ENCODE measurements around the gene PYY.
"Not testable (repeated sequence)": the region's sequence is repeated elsewhere in the genome, so short reads cannot be mapped to it uniquely, and the experiment has no call there.

Gene PYY

DNA sequence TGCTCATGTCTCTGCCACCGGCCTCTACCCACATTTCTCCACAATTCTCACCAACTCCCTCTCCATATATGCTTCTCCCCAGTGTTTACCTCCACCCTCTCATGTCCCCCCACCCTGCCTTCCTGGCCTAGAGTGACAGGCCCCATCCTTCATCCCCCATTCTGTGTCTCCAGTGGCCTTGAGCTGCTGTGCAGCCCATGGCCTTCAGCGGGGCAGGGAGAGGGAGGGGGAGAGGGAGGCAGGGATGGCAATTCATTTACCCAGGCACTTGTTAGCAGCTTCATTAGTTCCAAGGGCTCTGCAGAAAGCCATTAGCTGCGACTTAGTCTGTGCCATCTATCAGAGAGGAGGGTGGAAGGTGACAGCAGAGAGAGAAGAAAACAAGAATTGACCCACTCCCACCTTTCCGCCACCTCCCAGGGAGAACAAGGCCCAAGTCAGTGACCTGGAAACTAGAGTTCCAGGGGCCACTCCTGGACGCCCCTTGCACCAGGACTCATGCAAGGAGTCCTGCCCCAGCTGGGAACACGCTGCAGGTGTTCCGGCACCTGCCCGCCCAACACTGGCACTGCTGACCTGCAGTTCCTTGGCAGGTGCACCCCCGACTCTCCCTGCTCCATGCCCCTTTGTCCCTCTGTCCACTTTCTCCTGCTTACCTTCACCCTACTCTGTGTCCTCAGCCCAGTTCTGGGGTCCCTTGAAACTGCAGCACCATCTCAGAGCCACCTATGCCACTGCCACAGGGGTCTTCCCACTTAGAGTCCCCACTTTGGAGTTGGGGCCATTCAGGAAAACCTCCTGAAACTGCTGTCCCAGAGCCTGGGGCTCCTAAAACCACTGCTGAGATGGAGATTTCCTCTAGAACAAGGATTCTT, 23.5 kb upstream of the PYY start:
- DNase-seq: no peak

DNA sequence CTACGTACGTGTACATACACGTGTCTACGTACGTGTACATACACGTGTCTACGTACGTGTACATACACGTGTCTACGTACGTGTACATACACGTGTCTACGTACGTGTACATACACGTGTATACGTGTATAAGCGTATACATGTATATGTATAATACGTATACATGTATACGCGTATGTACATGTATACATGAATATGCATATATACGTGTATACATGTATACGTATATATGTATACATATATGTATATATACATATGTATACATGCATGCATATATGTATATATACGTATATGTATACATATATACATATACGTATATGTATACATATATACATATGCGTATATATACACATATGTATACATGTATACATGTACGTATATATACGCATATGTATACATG, 22.2 kb upstream of the PYY start:
- DNase-seq: no peak

DNA sequence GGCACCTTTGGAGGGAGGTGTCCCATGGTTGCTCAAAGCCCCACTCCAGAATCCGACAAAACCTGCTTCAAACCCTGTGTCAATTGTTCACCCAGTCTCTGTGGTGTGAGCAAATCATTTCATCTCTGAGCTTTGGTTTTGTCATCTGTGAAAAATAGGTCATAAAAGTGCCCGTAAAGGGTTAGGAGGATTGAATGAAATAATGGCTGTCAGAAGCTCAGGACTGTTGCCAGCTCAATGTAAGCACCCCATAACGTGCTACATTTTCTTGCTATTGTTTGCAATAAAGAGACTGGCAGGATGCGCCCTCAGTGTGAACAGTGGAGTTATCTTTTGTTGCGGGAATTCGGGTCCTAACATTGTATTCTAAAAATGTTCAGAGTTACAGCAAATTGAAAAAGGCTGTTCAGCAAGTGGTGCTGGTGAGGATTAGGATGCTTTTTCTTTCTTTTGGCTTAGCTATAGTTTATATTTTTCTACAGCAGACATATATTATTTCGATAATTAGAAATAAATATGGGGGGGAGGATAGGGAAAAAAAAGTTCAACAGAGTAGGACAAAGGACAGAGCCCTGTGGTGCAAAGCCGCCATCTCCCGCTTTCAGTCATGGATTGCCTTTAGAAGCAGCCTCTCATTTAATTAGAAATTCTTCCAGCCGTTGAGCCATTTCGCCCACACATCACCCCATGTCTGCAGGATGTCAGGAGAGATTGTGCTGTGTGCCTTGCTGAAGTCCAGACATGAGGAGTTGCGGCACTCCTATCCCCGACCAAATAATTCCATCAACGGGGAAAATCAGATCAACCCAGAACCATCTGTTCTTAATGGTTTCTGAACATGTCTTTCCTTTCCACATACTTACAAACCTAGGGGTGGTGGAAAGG, 20.9 kb upstream of the PYY start:
- no peak for DNase-seq

DNA sequence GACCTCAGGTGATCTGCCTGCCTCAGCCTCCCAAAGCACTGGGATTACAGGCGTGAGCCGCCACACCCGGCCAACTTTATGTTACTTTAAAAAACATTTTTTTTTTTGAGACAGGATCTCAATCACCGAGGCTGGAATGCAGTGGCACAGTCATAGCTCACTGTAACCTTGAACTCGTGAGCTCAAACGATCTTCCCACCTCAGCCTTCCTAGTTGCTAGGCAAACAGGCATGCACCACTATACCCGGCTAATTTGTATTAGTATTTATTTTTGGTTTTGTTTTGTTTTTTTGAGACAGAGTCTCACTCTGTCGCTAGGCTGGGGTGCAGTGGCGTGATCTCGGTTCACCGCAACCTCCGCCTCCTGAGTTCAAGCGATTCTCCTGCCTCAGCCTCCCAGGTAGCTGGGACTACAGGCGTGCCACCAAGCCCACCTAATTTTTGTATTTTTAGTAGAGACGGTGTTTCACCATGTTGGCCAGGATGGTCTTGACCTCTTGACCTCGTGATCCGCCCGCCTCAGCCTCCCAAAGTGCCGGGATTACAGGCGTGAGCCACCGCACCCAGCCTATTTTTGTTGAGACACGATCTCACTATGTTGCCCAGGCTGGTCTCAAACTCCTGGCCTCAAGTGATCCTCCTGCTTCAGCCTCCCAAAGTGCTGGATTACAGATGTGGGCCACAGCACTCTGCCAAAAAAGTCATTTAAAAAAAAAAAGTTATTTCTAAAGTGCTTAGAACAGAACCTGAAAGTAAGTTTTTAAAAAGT, 18.9 kb upstream of the PYY start:
- DNase-seq: not testable (repeated sequence)

DNA sequence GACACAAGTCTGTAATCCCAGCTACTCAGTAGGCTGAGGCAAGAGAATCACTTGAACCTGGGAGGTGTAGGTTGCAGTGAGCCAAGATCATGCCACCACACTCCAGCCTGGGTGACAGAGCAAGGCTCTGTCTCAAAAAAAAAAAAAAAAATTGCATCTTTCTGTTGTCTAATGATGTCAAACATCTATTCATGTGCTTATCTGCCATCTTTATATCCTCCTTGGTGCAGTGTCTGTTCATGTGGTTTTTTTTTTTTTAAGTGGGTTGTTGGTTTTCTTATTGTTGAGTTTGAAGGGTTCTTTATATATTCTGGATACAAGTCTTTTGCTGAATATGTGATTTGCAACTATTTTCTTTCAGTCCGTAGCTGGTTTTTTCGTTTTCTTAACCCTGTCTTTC, 17.7 kb upstream of the PYY start:
- not testable (repeated sequence) for DNase-seq

DNA sequence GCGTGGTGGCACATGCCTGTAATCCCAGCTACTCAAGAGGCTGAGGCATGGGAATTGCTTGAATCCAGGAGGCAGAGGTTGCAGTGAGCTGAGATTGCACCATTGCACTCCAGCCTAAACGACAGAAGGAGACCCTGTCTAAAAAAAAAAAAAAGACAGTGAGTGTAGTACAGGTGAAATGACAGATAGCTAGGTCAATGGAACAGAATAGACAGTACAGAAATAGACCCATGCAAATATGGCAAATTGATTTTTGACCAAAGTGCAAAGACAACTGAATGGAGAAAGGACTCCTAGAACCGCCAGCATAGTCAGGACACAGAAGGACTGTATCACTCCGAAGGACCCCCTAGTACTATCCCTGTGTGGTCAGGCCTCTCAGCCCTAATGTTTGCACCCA, 16.6 kb upstream of the PYY start:
- DNase-seq: no peak

DNA sequence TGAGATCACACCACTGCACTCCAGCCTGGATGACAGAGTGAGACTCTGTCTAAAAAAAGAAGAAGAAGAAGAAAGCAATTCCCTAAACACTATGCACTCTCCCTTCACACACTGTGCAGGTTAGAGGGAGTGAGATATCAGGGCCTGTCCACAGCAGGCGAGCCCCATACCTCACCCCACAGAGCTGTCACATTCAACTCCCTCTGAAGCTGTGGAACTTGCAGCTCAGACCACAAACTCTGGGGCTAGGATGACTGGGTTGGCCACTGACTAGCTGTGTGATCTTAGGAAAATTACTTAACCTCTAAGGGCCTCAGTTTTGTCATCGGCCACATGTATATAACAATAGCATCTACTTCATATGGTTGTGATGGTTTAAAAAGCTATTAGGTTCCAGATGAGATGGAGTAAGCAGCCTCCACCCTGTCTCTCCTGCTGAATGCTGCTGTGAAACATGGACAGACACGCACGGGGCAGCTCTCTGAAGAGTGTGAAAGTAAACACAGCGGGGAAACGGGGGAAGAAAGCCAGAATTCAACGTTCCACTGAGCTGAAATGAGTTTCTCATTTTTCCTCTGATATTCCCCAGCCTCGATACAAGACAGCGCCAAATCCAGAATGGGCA, 13.6 kb upstream of the PYY start:
- DNase-seq: no peak

DNA sequence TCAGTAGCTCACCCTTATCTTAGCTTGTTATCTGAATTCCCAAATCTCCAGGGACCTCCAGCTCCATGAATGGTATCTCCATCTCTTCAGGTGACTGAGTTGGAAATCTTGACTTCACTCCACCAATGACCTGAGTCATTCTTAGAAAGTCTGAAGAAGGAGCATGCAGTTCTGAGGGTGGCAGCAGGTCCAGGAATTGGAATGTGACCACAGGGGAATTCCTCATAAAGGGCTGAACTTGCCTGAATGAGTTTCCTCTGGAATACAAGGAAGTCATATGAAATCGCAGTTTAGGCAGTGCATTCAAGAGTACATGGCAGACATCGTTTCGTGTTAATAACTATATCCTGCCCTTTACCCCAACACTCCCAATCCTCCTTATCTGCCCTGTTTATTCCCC, 12.5 kb upstream of the PYY start:
- no peak for DNase-seq

DNA sequence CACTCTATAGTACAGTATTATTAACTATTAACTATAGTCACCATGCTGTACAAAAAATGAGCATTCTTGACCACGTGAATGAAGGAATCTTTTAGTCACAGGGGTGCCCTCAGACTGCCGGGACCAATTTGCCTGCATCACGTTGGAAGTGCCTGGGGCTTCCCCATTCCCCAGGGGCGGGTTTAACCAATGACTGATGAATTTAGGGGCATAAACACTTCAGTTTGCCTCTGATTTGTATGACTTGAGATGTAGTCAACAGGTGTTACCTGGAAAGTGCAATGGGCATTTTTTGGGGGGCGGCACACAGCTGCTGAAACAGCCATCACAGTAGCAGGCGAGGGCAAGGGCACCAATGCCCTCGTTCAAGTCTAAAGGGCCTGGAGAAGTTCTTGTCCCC, 8.7 kb upstream of the PYY start:
- DNase-seq: no peak

DNA sequence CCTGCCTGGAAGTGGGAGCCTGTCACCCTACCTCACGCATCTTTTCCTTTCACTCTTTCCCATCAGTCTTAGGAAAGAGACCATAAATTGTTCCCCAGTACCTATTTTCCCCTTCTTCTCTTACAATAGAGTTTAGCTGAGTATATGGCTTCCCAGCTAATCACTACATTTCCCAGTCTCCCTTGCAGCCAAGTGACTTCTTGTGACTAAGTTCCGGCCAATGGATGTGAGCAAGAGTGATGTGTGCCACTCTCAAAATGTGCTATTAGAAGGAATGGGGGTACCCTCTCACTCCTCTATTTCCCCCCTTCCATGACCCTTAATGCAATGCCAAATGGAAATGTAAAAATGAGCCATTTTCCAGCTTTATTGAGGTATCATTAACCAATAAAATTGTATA, 8.2 kb upstream of the PYY start:
- DNase-seq: no peak

DNA sequence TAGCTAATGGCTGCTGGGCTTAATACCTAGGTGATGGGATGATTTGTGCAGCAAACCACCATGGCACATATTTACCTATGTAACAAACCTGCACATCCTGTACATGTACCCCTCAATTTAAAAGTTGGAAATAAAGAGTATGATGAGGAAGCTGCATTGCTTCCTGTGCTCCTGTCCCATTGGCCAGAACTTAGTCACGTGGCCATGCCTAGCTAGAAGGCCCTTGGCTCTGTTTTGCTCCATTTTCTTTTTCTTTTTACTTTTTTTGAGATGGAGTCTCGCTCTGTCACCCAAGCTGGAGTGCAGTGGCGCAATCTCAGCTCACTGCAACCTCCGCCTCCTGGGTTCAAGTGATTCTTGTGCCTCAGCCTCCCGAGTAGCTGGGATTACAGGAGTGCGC, 7.6 kb upstream of the PYY start:
- DNase-seq: not testable (repeated sequence)

DNA sequence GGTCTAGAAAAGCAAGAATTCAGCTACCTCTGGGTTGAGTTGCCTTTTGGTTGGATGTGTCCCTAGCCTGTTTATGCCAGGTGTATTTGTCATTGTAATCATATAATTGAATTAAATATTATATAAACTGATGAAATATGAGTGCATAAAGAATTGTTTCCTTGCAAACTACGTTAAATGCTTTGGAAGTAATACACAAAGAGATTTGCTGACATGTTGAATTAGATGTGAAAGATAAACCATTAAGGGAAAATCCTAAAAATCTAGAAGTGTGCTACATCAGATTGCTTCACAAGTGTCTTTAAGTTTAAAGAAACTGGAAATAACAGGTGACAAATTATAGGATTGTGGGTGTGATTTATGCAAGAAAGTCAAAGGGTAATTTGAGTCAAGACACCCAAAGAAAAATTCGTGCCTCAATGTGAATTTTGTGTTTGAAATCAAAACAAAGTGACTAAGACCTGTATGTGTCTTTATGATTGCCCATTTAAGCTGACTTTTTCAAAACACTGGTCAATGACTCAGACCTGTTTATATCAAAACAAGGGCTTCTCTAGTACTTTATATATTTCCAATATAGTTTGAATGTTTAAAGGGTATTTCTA, 5.1 kb upstream of the PYY start:
- no peak for DNase-seq

DNA sequence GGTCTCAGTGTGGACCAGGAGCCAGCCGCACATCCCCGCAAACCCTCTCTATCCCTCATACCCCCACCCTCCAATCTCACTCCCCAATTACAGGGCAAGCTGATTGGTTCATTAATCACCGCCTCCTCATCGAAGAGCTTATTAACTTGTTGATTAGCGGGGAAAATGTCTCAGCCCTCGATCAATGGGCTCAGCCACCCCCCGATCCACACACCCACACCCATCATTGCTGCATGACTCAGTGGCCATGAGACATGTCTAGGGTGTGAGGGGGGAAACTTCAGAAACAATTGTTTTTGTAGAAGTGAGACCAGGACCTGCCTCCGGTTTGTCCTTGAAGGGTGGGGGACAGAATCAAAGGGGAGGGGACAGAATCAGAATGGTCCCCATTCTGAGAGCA, 2.5 kb upstream of the PYY start:
- DNase-seq: no peak

DNA sequence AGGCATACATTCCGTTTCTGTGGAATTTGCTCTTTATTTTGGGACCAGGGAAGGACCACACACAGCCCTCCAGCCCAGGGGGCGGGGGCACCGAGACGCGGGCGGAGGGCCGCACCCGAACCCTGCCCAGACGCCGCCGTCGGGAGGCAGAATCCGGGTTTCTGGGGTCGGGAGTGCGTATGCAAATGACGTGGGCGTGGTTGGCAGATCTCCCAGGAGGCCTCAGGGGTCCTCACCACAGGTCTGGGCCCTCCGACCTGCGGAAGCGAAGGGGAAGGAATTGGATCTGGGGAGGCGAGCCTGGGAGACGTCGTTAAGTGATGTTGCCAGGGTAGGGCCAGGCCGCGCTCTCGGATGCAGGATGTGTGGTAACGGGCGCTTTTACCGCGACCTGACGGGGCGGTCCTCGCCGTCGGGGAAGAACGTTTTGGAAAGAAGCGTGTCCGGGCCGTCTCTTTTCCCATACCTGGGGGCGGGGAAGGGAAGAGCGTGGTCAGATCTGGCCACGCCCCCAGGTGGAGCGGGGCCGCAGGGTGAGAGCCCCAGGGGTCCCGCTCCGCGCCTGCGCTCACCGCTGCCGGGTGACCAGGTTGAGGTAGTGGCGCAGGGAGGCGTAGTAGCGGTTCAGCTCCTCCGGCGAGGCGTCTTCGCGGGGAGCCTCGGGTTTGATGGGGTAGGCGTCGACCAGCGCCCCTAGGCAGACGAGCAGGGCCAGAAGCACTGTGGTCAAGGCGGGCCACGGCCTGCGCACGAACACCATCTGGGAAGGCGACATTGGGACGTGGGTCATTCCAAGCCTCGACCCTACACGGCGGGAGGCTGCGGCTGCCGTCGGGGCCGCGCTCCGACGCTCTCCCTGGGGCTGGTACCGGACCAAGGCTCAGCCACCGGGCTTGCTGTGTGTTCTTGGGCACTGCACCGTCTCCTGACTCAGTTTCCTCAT, 745 bp downstream of the PYY start:
- DNase-seq: no peak

DNA sequence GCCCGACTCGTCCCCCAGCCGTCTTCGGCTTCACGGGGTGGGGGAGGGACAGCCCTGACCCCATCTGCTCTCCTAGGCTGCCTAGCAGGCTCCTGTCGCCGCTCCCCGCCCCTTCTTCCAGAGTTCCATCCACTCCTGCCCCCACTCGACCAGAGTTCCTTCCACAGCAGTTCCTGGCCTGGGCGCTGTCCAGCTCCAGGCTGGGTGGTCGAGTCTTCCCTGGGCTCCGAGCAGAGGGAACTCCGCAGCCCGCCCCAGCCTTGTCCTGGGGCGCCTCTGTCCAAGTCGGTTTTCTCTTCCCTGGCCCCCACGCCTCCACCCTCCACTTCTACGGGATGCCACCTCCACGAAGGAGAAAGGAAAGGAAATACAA, 1.4 kb downstream of the PYY start:
- DNase-seq: no peak

DNA sequence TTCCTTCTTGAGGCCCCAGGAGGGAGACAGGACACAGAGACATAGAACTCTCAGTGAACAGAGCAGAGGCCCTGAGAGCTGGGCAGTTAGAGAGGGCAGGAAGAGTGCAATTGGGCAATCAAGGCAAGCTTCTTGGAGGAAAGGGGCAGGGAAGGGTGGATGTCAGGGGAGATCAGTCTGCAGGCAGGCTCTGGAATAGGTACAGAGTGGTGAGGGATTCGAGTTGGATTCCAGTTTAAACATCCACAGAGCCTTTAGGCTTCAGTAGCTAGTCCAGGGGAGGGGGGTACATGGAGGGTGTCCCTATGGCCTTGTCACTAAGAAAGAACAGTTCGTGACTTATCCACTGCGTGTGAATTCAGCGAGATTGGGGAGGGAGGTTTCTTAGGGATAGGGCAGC, 2.0 kb downstream of the PYY start:
- no peak for DNase-seq

DNA sequence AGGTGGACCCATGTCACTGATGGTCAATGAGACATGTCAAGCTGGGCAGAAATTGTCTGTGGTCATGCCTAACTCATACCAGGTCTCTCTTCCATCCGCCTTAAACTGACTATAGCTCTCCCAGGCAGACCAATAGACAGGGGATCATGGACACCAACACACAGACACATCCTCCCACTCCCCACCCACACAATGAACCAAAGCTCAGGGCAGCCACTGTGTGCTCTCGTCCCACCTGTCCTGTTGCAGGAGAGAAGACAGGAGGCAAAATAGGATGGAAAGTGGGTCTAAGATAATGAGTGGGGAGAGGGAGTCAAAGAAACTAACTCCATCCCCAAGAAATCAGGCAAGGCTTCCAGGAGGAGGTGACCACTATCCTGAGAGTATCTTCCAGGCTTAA, 3.2 kb downstream of the PYY start:
- no peak for DNase-seq

DNA sequence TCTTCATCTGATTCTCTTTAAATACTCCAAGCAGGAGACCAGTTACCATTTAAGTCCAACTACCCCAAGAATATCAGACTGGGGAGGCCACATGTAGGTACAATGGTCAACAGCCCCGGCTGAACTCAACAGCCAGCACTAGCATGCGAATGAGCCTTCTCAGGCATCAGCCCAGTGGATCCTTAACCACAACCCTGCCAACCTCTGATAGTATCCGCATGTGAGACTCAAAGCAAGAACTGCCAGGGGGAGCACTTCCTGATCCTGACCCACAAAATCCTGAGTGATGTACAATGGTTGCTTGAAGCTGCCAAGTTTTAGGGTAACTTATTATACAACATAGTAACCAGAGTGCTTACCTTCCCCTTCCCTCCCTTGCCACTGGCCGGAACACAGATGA, 4.0 kb downstream of the PYY start:
- no peak for DNase-seq

DNA sequence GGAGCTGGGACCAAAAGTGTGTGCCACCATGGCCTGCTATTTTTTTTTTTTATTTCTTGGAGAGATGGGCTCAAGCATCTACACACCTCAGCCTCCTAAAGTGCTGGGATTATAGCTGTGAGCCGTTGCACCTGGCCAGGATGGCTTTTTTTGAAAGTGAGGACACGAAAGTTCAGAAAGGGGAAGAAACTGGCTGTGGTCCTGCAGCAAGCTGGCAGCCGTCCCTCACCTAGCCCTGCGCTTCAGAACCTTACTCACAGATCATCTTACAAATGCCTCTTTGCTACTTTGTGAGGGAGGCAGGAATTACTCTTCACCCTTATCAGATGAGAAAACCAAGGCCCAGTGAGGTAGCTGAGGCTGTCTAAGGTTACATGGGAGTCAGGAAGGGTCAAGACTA, 7.0 kb downstream of the PYY start:
- DNase-seq: no peak

DNA sequence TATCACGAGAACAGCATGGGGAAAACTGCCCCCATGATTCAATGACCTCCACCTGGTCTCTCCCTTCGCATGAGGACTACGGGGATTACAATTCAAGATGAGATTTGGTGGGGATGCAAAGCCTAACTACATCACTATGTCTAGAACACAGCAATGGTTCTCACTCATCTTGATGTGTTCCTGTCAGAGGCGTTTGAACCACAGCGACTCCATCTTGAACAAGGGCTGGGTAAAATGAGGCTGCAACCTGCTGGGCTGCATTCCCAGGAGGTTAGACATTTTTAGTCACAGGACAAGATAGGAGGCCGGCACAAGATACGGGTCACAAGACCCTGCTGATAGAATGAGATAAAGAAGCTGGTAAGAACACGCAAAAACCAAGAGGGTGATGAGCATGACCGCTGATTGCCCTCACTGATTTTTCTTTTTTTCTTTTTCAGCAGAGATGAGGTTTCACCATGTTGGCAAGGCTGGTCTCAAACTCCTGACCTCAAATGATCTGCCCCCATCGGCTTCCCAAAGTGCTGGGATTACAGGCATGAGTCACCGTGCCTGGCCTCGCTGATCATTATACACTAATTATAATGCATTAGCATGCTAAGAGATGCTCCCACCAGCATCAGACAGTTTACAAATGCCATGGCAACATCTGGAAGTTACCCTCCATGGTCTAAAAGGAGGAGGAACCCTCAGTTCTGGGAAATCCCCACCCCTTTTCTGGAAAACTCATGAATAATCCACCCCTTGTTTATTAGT, 8.5 kb downstream of the PYY start:
- DNase-seq: no peak
